GM10266 (cell line): ENCODE data around the gene APC2.
"Not testable (repeated sequence)": the region's sequence is repeated elsewhere in the genome, so short reads cannot be mapped to it uniquely, and the experiment has no call there.

ENCODE experiments used
- DNase-seq: peaks from one replicate; pipeline ENCODE4 v3.0.0; 2012; ENCODE audit errors: extremely low spot score
- CTCF ChIP-seq: IDR thresholded peaks from 2 replicates; pipeline ENCODE4 v1.5.1; 2012; ENCODE audit warnings: mild to moderate bottlenecking, low read depth; ENCODE audit not compliant: control insufficient read depth, insufficient read depth; ENCODE audit errors: missing control alignments

APC2 gene

GRCh38 chr19:1512671-1513498 is 63.0 kb downstream of the APC2 start, which contains the start of gene ADAMTSL5:
TSS of gene ADAMTSL5 (minus strand) at chr19:1513019. CDS start at chr19:1510943, 2,076 bp downstream.
- TF ChIP-seq CTCF = peak; percentile 60
- DNase-seq = peak; percentile 94

GRCh38 chr19:1513499-1514294 is 63.8 kb downstream of the APC2 start:
- TF ChIP-seq CTCF = peak; percentile 69
- peak; percentile 83 for DNase-seq

GRCh38 chr19:1514295-1514661 is 64.4 kb downstream of the APC2 start:
- TF ChIP-seq CTCF = no peak
- DNase-seq = no peak

- no peak for TF ChIP-seq CTCF
- DNase-seq = no peak
These were observed 65.2 kb downstream of the APC2 start for GRCh38 chr19:1514986-1515721.

- no peak for DNase-seq
- TF ChIP-seq CTCF = no peak
These were observed 66.5 kb downstream of the APC2 start for GRCh38 chr19:1516395-1516753.

GRCh38 chr19:1518471-1518870 is 68.5 kb downstream of the APC2 start:
- no peak for DNase-seq
- no peak for TF ChIP-seq CTCF

- DNase-seq = not testable (repeated sequence)
These were observed 69.9 kb downstream of the APC2 start for GRCh38 chr19:1519802-1520201.
